Neuron (in vitro differentiated cells): ENCODE data around the gene CNGB1.
"Not testable (repeated sequence)": the region's sequence is repeated elsewhere in the genome, so short reads cannot be mapped to it uniquely, and the experiment has no call there.

ENCODE experiments used
- H2AFZ ChIP-seq: one replicate; pipeline ENCODE4 v1.6.1; 2013; ENCODE audit warnings: low read depth, mild to moderate bottlenecking, inconsistent platforms, low read length, moderate library complexity
- H3K27me3 ChIP-seq: one replicate; pipeline ENCODE4 v1.6.1; 2013; ENCODE audit warnings: low read length; ENCODE audit not compliant: insufficient read depth
- H3K36me3 ChIP-seq: one replicate; pipeline ENCODE4 v1.6.1; 2013; ENCODE audit warnings: low read length; ENCODE audit not compliant: insufficient read depth
- H3K4me1 ChIP-seq: one replicate; pipeline ENCODE4 v1.6.1; 2013; ENCODE audit warnings: low read length; ENCODE audit not compliant: insufficient read depth
- H3K4me3 ChIP-seq: 2 replicates; pipeline ENCODE4 v1.5.1; 2013; ENCODE audit warnings: mild to moderate bottlenecking, low read length, moderate library complexity
- H3K9me3 ChIP-seq: one replicate; pipeline ENCODE4 v1.6.1; 2013; ENCODE audit warnings: low read length

The CNGB1 gene

DNA sequence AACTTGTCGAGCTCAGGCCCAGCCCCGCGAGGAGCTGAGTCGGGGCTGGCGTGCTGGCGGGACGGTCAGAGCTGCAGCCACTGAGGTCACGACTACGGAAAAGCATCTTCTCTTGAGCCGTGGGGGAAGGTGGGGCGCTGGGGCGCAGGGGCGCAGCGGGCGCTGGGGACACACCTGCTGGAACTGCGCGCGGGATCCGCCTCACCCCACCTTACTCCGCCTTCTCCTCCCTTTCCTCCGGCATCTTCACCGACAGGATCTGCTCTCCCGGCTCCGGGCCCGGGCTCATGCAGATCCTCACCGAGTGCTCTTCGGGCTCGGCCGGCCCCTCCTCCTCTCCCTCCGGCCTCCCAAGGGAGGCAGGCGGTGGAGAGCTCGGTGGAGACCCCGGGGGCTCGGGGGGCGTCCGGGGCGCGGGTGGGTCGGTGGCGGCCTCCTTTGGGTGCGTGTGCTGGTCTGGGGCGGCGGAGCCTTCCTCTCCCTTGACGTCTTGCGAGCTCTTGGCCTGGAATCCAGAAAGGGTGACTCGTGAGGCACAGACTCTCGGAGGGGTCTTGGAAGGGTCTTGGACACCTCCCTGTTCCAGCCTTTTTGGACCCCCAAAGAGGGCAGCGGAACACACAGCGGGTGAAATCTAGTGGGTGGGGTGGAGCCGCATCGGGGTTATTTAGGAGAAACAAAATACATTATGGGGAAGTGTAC is 86.8 kb downstream of the CNGB1 start:
- peaks cover 9% of the 10 kb centered on the region for H3K27me3 ChIP-seq
- H2AFZ ChIP-seq: no peak overlapping the region
- no peaks in the 10 kb centered on the region for H3K4me1 ChIP-seq
- H3K9me3 ChIP-seq: no peaks in the 10 kb centered on the region
- H3K4me3 ChIP-seq: no peak overlapping the region
- no peaks in the 10 kb centered on the region for H3K36me3 ChIP-seq

- H3K4me1 ChIP-seq: no peaks in the 10 kb centered on the region
- H2AFZ ChIP-seq: no peak overlapping the region
- H3K36me3 ChIP-seq: no peaks in the 10 kb centered on the region
- no peaks in the 10 kb centered on the region for H3K9me3 ChIP-seq
- H3K4me3 ChIP-seq: no peak overlapping the region
- H3K27me3 ChIP-seq: peaks cover 11% of the 10 kb centered on the region
Observed at GRCh38 chr16:57883480-57883879, 87.4 kb downstream of the CNGB1 start.

- no peak overlapping the region for H3K4me3 ChIP-seq
Observed at GRCh38 chr16:57882792-57883191, 88.1 kb downstream of the CNGB1 start.

DNA sequence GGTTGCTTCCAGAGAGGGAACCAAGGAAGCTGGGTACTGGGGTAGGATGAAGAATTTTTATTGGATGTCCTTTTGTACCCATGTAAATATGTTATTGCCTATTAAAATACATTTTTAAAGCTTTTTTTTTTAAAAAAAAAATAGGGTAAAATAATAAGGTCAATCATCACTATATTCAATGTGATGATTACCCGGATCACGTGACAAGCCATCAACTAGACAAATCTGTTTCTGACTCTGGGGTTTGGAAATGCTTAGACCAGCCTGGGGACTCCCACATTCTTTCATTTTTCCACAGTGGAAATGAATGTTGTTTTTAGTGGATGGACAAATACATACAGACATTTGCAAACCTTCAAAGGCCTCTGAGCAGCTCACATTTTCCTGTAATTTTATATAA is 88.7 kb downstream of the CNGB1 start:
- no peaks in the 10 kb centered on the region for H3K36me3 ChIP-seq
- no peak overlapping the region for H2AFZ ChIP-seq
- no peak overlapping the region for H3K4me3 ChIP-seq
- H3K4me1 ChIP-seq: no peaks in the 10 kb centered on the region
- H3K27me3 ChIP-seq: peaks cover 9% of the 10 kb centered on the region
- no peaks in the 10 kb centered on the region for H3K9me3 ChIP-seq

More at GRCh38 chr16:57882792-57883191, 88.1 kb downstream of the CNGB1 start:
- H3K9me3 ChIP-seq: no peaks in the 10 kb centered on the region
- H3K36me3 ChIP-seq: no peaks in the 10 kb centered on the region
- H3K27me3 ChIP-seq: peaks cover 13% of the 10 kb centered on the region
- no peaks in the 10 kb centered on the region for H3K4me1 ChIP-seq
- H2AFZ ChIP-seq: no peak overlapping the region

GRCh38 chr16:57878586-57878985 is 92.3 kb downstream of the CNGB1 start:
- H3K4me3 ChIP-seq: no peak overlapping the region
- H3K4me1 ChIP-seq: no peaks in the 10 kb centered on the region
- no peaks in the 10 kb centered on the region for H3K9me3 ChIP-seq
- no peak overlapping the region for H2AFZ ChIP-seq
- H3K27me3 ChIP-seq: peaks cover 8% of the 10 kb centered on the region
- no peaks in the 10 kb centered on the region for H3K36me3 ChIP-seq

GRCh38 chr16:57876210-57876609 is 94.7 kb downstream of the CNGB1 start:
- no peaks in the 10 kb centered on the region for H3K9me3 ChIP-seq
- H2AFZ ChIP-seq: no peak overlapping the region
- H3K4me3 ChIP-seq: no peak overlapping the region
- no peaks in the 10 kb centered on the region for H3K36me3 ChIP-seq
- peaks cover 4% of the 10 kb centered on the region for H3K27me3 ChIP-seq
- no peaks in the 10 kb centered on the region for H3K4me1 ChIP-seq

- Histone ChIP-seq H3K4me3 (no peak overlapping the region), H3K27me3 (peaks cover 4% of the 10 kb centered on the region), H3K9me3 (no peaks in the 10 kb centered on the region), H3K4me1 (no peaks in the 10 kb centered on the region), H3K36me3 (no peaks in the 10 kb centered on the region), H2AFZ (no peak overlapping the region)
Observed at GRCh38 chr16:57875347-57875746, 95.6 kb downstream of the CNGB1 start.

- H2AFZ ChIP-seq: no peak overlapping the region
- H3K4me3 ChIP-seq: no peak overlapping the region
- H3K36me3 ChIP-seq: no peaks in the 10 kb centered on the region
- H3K27me3 ChIP-seq: no peaks in the 10 kb centered on the region
- no peaks in the 10 kb centered on the region for H3K4me1 ChIP-seq
- no peaks in the 10 kb centered on the region for H3K9me3 ChIP-seq
Observed at GRCh38 chr16:57873218-57873617, 97.7 kb downstream of the CNGB1 start.

DNA sequence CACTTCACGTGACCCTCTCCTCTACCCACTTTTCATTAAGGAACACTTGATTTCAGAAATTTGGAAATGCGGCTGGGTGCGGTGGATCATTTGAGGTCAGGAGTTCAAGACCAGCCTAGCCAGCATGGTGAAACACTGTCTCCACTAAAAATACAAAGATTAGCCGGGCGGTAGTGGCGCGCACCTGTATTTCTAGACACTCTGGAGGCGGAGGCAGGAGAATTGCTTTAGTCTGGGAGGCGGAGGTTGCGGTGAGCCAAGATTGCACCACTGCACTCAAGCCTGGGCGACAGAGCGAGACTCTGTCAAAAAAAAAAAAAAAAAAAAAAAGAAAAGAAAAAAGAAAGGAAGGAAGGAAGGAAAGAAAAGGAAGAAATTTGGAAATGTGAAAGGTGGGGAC is 98.2 kb downstream of the CNGB1 start:
- not testable (repeated sequence) for H3K4me1 ChIP-seq, H3K4me3 ChIP-seq, H3K36me3 ChIP-seq, H2AFZ ChIP-seq, H3K9me3 ChIP-seq, H3K27me3 ChIP-seq

DNA sequence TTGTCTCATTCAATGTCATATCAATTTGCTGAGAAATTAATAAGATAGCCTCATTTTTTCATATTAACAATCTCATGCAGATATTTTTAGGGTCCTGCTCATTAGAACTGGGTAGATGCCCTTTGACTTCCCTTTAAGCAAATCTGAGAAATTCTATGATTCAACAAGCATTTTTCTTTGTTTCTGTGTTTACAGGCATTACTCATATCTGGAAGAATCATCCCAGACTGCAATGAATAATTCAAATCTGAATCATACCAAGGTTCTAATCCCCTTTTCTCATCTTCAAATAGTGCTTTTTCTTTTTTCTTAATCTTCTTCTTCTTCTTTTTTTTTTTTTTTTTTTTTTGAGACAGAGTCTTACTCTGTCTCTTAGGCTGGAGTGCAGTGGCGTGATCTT is 99.5 kb downstream of the CNGB1 start:
- Histone ChIP-seq H2AFZ (no peak overlapping the region), H3K27me3 (no peaks in the 10 kb centered on the region), H3K36me3 (no peaks in the 10 kb centered on the region), H3K4me3 (no peak overlapping the region), H3K4me1 (no peaks in the 10 kb centered on the region), H3K9me3 (no peaks in the 10 kb centered on the region)

DNA sequence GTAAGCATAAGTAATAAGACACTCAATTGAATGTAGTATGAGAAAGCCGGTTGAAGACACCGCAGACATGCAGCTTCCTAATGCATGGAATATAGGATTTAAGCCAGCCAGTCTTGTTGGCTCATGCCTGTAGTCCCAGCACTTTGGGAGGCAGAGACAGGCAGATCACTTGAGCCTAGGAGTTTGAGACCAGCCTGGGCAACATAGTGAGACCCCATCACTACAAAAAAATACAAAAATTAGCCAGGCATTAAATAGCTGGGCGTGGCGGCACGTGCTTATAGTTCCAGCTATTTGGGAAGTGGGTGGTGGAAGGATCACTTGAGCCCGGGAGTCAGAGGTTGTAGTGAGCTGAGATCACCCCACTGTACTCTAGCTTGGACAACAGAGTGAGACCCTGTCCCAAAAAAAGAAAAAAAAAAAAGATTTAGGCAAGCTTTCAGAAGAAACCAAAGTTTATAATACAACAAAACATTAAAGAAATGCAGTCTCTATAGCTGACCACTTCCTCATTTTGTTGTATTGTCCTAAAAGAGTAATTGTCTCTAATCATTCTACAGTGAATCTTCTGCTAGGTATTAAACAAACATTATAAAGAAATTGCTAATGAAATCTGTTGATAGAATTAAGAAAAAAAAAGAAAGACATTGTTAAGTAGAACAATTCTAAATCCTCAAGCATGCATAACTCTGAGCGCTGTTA is 100.0 kb downstream of the CNGB1 start:
- no peaks in the 10 kb centered on the region for H3K4me1 ChIP-seq
- no peak overlapping the region for H3K4me3 ChIP-seq
- H2AFZ ChIP-seq: no peak overlapping the region
- no peaks in the 10 kb centered on the region for H3K36me3 ChIP-seq
- no peaks in the 10 kb centered on the region for H3K9me3 ChIP-seq
- no peaks in the 10 kb centered on the region for H3K27me3 ChIP-seq

GRCh38 chr16:57868913-57869520 is 101.9 kb downstream of the CNGB1 start:
- no peaks in the 10 kb centered on the region for H3K4me1 ChIP-seq
- H3K27me3 ChIP-seq: no peaks in the 10 kb centered on the region
- no peak overlapping the region for H2AFZ ChIP-seq
- H3K4me3 ChIP-seq: no peak overlapping the region
- no peaks in the 10 kb centered on the region for H3K9me3 ChIP-seq
- no peaks in the 10 kb centered on the region for H3K36me3 ChIP-seq

GRCh38 chr16:57867000-57867561 is 103.8 kb downstream of the CNGB1 start:
- Histone ChIP-seq H2AFZ (no peak overlapping the region), H3K27me3 (no peaks in the 10 kb centered on the region), H3K4me1 (peaks cover 12% of the 10 kb centered on the region), H3K4me3 (no peak overlapping the region), H3K36me3 (no peaks in the 10 kb centered on the region), H3K9me3 (no peaks in the 10 kb centered on the region)
